GM19463 (cell line): ENCODE data around the gene OSBPL5.

ENCODE experiments used
- ATAC-seq: cut with Tn5 transposase; IDR thresholded peaks from one replicate; pipeline ENCODE4 v1.9.1; 2021; ENCODE audit warnings: mild to moderate bottlenecking, moderate library complexity; ENCODE audit not compliant: unreplicated experiment

OSBPL5 gene

GRCh38 chr11:3060436-3061025 lies 104.6 kb downstream of the OSBPL5 start:
- no peak for ATAC-seq

- no peak for ATAC-seq
Observed at GRCh38 chr11:3058753-3059664, 106.1 kb downstream of the OSBPL5 start.

- ATAC-seq: peak; percentile 98
Observed at GRCh38 chr11:3057069-3057963, 107.8 kb downstream of the OSBPL5 start, which contains the start of gene CARS1. Gene CARS1, minus strand, starts transcription at chr11:3057423. Its CDS starts 56 bp downstream, at chr11:3057367.

GRCh38 chr11:3056296-3057068 lies 108.6 kb downstream of the OSBPL5 start:
- no peak for ATAC-seq

GRCh38 chr11:3055891-3056290 lies 109.2 kb downstream of the OSBPL5 start:
- ATAC-seq: no peak

- no peak for ATAC-seq
Observed at GRCh38 chr11:3052567-3052966, 112.5 kb downstream of the OSBPL5 start.

GRCh38 chr11:3052109-3052479 lies 113.0 kb downstream of the OSBPL5 start:
- no peak for ATAC-seq

- no peak for ATAC-seq
Observed at GRCh38 chr11:3051196-3052108, 113.7 kb downstream of the OSBPL5 start.

GRCh38 chr11:3050386-3051195 lies 114.5 kb downstream of the OSBPL5 start:
- no peak for ATAC-seq

- peak; percentile 97 for ATAC-seq
Observed at GRCh38 chr11:3049430-3050243, 115.5 kb downstream of the OSBPL5 start.

GRCh38 chr11:3047637-3048036 lies 117.5 kb downstream of the OSBPL5 start:
- ATAC-seq: no peak

GRCh38 chr11:3046641-3047040 lies 118.5 kb downstream of the OSBPL5 start:
- no peak for ATAC-seq

GRCh38 chr11:3046190-3046589 lies 118.9 kb downstream of the OSBPL5 start:
- ATAC-seq: no peak

- no peak for ATAC-seq
Observed at GRCh38 chr11:3044915-3045314, 120.2 kb downstream of the OSBPL5 start.

- no peak for ATAC-seq
Observed at GRCh38 chr11:3044004-3044403, 121.1 kb downstream of the OSBPL5 start.

- no peak for ATAC-seq
Observed at GRCh38 chr11:3043315-3043871, 121.7 kb downstream of the OSBPL5 start.

GRCh38 chr11:3042496-3043314 lies 122.4 kb downstream of the OSBPL5 start:
- ATAC-seq: no peak
